Peyer's patch (tissue), 4 donors: ENCODE measurements around the gene ACVR1.
"Not testable (repeated sequence)": the region's sequence is repeated elsewhere in the genome, so short reads cannot be mapped to it uniquely, and the experiment has no call there.

ENCODE experiments used
- CTCF ChIP-seq, 6 experiments: fragments of 450-650 bp in 4 of 6; fragments of 200-600 bp in 2 of 6; sonication (generic) in 1 of 6; IDR thresholded peaks; one replicate each; pipeline ENCODE4 v1.5.1; 2017 to 2019; ENCODE audit warnings: antibody characterized with exemption in 6 of 6, mild to moderate bottlenecking in 3 of 6, moderate library complexity in 1 of 6
- POLR2A ChIP-seq, 2 donors: fragments of 450-650 bp; IDR thresholded peaks; one replicate each; pipeline ENCODE4 v1.5.1; 2017; ENCODE audit warnings: antibody characterized with exemption in 2 of 2, mild to moderate bottlenecking in 2 of 2, moderate library complexity in 2 of 2

- TF ChIP-seq CTCF, POLR2A (IDR thresholded peaks at IDR 0.05): not testable (repeated sequence)
These were observed 49.5 kb downstream of the ACVR1 start for GRCh38 chr2:157826644-157827043.
